GM21526 (cell line): ENCODE results near the gene MYRF.

Experiments
- ATAC-seq: cut with Tn5 transposase; IDR thresholded peaks from one replicate; pipeline ENCODE4 v1.9.1; 2021; ENCODE audit warnings: moderate library complexity; ENCODE audit not compliant: unreplicated experiment, low FRiP score

Gene MYRF

GRCh38 chr11:61718046-61718531, 34.3 kb upstream of the MYRF start:
- ATAC-seq = no peak

GRCh38 chr11:61718621-61719302, 33.7 kb upstream of the MYRF start:
- ATAC-seq = no peak

DNA sequence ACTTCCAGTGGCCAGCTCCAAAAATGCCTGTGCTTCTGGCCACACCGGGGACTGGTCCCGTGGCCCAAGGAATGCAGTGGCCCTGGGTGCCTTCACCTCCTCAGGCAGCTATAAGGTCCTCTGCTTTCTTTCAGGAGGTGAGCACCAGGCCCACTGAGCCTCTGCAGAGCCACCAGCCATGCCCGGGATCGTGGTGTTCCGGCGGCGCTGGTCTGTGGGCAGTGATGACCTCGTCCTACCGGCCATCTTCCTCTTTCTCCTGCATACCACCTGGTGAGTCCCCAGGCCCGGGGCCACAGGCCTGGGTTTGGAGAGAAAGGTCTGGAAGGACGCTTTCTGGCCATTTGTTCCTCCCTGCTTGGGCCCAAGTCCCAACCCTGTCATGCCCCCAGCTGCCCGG, 32.5 kb upstream of the MYRF start:
- no peak for ATAC-seq

- ATAC-seq = no peak
Measured at GRCh38 chr11:61720597-61720996, 31.8 kb upstream of the MYRF start.

DNA sequence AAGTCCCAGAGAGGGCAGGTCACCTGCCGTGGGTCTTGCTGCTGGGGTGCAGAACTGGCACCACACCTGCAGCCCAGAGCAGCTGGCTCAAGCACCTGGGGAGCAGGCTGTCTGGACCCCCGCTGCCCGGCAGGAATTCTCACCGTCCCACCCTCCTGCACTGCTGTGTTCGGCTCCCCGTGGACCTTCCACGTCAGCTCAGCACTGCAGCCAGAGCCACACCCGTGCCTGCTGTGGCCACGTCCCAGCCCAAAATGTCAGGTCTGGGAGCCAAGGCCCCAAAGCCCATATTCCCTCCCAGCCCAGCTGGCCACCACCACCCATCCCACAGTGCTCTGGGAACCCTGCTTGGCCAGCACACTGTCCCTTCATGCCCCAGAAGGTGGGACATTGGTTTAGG, 28.0 kb upstream of the MYRF start:
- ATAC-seq = no peak

GRCh38 chr11:61725781-61726231, 26.6 kb upstream of the MYRF start:
- no peak for ATAC-seq

- no peak for ATAC-seq
Measured at GRCh38 chr11:61726775-61727174, 25.7 kb upstream of the MYRF start.

- ATAC-seq = no peak
Measured at GRCh38 chr11:61727401-61727811, 25.0 kb upstream of the MYRF start.

GRCh38 chr11:61728066-61728939, 24.1 kb upstream of the MYRF start:
- no peak for ATAC-seq

DNA sequence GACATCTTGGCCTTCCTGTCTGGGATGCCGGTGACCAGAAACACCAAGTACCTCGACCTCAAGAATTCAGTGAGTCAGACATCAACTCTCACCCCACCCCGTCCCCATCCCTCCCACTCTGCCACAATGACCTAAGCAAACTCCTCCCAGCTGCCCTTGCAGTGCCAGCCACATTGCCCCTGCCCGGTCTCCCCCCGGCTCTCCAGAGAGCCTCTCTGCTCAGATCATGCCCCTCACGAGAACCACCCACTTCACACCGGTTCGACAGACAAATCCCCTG, 23.6 kb upstream of the MYRF start:
- no peak for ATAC-seq

DNA sequence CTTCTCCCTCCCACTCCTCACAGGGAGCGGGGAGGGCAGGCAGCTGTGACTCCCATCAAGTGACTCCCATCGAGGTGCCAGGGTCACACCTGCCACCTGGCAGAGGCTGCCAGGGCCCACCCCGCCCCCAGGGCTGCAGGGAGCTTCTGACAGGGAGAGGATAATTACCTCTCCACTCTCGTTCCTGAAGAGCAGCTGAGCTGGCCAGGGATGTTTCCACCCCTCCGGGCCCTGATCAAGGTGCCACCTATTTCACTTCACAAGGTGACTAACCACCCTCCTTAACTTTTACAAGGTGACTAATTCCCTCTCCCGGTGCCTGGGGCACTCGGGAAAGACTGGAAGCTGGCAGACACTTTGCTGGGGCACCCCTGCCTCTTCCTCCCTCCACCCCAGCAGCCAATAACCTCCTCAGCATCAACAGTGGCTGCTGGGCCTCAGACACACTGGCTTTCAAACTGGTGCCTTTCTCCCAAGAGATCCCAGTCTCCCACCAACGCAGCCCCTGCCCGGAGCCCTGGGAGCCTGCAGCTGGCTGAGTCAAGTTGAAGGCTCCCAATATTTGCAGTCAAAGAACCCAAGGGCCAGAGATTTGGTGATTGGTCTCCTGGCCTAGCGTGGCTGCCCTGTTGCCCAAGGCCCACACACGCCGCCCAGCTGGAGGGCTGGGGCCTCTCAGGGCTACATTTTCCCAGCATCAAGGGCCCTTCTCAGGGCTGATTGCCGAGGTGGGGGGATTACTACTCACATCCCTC, 22.0 kb upstream of the MYRF start:
- no peak for ATAC-seq

GRCh38 chr11:61731211-61731951, 21.1 kb upstream of the MYRF start:
- ATAC-seq = no peak

DNA sequence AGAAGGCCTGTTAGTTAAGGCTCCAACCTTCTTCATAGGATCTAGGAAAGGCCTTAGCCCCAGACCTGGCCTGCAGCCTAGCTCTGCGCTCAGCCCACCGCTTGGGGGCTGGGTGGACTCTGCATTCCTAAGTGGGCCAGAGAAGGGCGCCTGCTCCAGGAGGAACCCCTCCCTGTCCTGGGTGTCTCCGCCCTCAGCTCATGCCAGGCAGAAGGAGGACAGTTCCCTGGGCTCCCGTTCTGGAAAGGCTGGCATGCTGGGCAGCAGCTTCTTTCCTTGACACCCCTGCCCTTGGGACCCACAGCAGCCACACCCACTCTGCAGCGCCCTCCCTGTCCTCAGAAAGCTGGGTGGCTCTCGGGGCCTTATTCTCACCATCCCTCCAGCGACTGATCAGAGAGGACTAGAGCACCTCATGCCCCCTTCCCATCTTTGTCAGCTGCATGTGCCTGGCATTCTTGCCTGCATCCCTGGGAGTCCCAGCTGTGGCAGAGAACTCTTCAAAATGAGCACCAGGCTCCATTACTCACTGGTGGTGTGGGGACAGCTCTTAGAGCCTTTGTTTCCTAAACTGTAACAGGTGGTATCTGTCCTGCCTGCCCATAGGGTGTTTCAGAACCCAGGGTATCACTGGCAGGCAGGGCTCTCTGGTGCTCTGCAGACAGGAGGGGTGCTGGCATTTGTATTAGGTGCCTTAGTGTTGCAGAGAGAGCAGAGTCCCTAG, 20.3 kb upstream of the MYRF start:
- ATAC-seq = no peak

- ATAC-seq = no peak
Measured at GRCh38 chr11:61732705-61733104, 19.7 kb upstream of the MYRF start.

- ATAC-seq = peak; percentile 82
Measured at GRCh38 chr11:61733120-61733978, 19.1 kb upstream of the MYRF start.

GRCh38 chr11:61734767-61735166, 17.7 kb upstream of the MYRF start:
- ATAC-seq = no peak

DNA sequence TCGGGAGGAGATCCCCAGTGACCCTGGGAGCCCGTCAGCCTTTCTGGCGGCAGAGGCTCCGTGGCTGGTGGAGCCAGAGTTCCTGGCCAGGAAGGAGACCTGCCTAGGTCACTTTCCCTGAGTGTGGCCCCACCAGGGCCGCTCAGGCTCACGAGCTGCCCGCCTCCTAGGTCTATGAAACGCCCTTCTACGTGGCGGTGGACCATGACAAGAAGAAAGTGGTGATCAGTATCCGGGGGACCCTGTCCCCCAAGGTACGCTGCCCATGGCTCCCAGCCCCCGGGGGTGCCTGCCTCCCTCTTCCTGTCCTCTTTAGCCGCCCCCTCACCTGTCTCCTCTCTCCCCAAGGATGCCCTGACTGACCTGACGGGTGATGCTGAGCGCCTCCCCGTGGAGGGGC, 17.0 kb upstream of the MYRF start:
- no peak for ATAC-seq

GRCh38 chr11:61736310-61736709, 16.1 kb upstream of the MYRF start:
- ATAC-seq = no peak

GRCh38 chr11:61737131-61737530, 15.3 kb upstream of the MYRF start:
- no peak for ATAC-seq
